GM18870 (cell line): ENCODE data around the gene AKIP1.
"Not testable (repeated sequence)": the region's sequence is repeated elsewhere in the genome, so short reads cannot be mapped to it uniquely, and the experiment has no call there.

Source experiments
- ATAC-seq: cut with Tn5 transposase; IDR thresholded peaks from one replicate; pipeline ENCODE4 v1.9.1; 2021; ENCODE audit warnings: moderate library complexity; ENCODE audit not compliant: unreplicated experiment

Gene AKIP1

DNA sequence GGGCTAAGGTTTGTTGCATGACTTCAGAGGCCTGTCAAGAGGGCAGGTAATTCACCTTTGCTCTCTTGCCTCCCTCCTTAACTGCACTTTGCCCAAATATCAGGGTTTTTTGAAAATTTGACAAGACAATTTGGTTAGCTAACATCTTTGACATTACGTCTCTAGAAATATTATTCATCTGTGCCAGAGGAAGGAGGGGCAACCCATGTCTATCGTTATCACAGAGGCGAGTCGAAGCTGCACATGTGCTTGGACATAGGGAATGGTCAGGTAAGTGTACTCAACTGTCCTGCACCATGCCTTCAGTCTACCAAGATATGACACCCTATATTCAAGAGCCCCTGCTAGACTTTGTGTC is 3.7 kb downstream of the AKIP1 start:
- ATAC-seq = no peak

DNA sequence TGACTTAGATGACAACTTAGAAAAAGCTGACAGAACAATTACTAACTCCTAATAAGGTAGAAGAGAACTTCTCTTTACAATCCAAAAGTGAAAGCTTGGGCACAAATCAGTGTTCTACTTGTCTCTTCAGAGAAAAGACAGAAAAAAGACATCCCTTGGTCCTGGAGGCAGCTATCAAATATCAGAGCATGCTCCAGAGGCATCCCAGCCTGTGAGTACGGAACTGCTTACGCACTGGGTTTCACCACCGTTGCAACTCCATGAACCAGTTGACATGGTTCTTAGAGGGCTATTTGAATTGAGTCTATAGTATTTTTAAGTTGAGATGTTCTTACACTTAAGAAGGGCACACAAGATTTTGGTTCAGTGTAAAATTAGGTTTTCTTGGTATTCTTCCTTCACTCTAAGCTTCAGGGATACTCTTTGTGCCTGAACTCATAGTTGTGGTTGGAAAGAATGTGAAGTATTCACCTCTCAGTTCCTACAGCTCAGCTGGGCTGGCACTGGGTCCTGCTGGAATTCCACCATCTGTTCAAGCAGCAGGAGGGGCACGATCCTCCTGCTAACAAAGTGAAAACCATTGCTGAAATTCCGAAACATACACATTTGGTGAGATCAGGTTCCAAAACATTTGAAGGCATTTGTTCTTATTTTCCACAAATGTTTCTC is 6.3 kb downstream of the AKIP1 start:
- ATAC-seq = no peak

DNA sequence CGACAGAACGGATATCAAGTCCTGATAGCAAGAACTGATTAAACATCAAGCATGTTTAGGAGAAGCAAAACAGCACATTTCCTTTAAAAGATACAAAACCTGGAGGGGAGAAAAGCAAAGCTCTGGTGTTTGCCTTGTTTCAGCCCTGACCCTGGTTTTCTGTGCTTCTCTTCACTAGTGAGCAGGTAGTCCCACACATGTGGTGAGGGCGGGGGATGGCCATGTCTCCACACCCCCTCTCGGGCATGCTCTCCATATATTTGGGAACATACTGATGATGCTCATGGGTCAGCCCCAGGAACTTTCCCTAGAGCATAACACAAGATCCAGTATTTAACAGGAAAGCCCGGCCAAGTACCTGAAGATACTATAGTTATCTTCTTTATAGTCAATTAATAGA is 11.7 kb downstream of the AKIP1 start:
- no peak for ATAC-seq

DNA sequence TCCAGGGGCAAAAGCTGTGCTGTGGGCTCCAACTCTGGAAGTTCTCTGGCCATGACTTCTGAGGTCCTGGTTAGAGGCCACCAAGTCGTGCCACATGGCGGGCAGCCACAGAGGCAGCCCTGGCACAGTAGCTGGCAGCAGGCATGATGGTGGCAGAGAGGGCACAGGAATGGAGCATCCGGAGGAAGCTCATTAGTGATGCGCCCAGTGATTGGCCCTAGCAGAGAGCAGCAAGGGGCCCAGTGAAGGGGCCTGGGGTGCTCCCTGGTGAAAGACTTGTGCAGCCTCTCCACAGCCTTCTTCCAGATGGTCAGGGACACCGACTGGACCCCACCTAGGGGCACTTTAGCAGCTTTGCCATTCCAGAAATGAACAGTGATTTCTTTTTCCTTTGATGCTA is 14.7 kb downstream of the AKIP1 start:
- ATAC-seq = no peak

DNA sequence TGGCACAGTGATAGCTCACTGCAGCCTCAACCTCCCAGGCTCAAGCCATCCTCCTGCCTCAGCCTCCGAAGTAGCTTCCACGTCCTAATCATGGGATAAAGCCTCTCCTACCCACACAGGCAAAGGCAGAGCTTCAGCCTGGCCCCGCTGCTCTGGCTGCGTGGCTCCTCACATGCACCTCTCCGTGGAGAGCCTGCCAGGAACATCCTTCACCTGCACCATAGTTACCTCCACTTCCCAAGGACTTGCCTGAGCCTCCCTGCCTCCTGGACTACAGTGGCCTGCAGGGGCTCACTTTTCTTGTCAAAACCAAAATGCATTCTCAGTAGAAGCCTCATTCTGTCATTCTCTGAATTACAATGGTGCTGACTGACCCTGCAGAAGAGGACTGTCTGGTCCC is 15.2 kb downstream of the AKIP1 start:
- ATAC-seq = no peak

DNA sequence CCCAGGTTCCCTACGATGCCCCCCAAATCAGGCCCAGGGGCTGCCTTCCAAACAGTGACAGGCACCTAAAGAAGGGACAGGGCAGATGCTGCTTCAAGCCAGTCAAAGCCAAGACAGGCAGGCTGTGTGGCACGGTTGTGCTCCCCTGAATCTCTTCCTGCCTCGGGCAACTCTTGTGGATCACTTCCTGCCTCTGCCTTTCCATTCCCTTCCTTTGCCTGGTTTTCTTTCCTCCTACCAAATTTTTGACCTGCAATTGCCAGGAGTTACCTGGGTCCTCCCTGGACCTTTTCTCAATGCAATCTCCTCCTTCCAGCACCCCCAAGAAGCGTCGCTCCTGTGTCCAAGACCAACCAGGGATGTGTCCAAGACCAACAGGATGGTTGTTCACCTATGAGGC is 16.2 kb downstream of the AKIP1 start:
- ATAC-seq = no peak

DNA sequence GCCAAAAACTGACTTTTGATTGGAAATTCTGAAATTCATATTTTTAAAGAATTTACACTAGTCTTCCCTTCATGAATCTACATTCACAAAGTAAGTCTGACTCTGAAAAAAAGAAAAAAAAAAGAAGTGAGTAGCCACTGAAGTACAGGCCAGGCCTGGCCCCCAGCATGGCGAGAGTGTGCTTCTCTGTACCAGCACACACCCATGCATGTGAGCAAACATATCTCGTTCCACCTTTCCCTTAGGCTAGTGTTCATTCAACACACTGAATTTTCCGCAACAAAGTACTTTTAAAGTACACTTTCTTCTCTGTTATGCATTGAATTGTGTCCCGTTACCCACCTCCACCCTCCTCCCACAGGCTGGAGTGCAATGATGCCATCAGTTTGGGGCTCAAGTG is 17.2 kb downstream of the AKIP1 start:
- no peak for ATAC-seq

DNA sequence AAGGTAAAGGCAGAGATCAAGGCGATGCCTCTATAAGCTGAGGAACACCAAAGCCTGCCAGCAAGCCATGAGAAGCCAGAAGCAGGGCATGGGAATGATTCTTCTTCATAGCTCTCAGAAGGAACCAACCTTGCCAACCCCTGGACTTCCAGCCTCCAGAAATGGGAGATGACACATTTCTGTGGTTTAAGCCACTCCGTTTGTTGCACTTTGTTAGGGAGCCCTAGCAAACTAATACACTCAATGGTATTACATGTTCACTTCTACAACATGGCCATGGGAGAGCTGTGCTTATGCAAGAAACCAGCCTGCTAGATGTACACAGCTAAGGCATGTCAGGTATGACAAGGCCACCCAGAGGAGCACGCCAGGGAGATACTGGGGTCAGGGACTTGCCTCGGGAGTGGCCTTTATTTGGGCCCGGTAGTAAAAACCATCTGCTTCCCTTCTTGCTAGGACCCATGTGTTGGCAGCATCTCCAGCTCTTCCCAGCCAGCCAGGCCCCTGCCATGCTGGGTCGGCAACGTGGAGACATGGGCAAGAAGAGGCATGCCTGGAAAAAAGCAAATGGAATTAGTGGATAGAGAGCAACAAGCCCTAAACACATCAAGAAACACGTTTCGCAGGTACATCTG is 18.1 kb downstream of the AKIP1 start:
- no peak for ATAC-seq

DNA sequence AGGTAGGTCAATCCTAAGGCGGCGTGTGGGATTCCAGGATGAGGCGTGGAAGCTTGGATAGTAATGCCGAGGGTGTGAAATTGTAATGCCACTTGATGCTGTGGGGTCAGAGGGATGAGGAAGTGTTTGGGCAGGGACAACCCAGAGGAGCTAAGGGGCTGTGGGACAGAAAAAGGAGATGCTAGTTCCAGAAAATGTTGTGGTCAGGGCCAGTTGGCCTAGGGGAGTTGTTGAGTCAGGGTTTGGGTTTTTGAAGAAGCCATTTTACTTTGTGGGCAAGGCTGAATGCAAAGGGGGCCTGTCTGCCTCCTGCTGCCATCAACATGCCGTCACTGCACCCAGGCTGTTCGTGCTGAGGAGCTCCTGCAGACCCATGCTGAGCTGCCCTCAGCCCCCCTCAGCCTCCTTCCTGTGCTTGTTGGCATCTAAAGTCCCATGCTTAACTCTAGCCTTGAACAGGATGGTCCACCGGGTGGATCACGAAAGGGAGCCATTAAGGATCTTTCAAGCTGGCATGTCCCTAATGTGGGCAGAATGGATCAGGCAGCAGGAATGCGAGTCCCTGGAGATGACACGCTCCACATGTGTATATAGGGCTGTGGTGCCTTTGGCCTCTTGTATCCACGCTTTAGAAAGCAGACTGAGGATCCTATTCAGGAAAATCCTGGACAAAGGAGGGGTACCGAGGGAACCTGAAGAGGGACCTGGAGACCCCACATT is 19.6 kb downstream of the AKIP1 start:
- no peak for ATAC-seq

DNA sequence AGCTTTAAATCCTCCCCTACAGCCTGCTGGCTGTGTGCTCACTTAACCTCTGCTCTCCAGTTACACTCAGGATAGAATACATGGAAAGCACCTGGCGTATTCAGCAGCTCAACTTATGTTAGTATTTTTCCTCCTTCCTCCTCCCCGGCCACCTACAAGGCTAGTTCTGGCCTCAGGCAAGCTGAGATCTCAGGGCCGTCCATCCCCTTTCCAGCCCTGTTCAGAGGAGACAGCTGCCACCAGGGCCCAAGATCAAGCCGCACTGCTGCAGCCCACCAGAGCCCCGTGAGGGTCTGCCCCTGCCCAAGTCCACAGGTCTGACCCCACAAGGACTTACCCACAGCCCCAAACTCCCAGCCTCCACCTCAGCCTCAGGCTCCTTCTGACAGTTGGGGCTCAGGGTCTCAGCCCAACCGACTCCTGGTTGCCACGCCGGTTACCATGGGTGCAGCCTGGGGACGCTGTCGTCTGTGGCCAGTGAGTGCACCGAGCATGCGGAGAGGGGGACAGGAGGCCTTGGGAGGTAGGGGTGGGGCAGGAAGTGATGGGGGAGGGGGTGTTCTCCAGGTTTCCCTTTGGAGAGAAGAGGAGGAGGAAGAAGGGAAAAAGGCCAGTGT is 21.7 kb downstream of the AKIP1 start, which contains the start of gene C11orf16:
TSS of gene C11orf16 (minus strand) at position 384 of the 617 bp plus-strand sequence. CDS start 639 bp downstream, outside the sequence.
- ATAC-seq = no peak

DNA sequence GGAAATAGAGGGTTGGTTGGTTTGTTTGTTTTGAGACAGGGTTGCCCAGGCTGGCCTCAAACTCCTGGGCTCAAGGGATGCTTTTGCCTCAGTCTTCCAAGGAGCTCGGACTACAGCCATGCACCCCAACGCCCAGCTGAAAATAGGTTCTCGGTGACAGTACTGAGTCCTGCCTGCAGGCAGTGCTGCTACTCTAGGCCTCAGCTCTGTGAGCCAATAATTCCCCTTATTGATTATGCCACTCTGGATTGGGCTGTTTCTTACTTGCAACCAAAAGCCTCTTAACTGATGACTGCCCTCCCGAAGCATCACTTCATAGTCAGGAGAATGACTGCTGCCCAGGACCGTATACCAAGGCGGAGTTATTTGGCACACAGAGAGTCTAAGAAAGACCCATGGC is 22.9 kb downstream of the AKIP1 start:
- ATAC-seq = no peak

DNA sequence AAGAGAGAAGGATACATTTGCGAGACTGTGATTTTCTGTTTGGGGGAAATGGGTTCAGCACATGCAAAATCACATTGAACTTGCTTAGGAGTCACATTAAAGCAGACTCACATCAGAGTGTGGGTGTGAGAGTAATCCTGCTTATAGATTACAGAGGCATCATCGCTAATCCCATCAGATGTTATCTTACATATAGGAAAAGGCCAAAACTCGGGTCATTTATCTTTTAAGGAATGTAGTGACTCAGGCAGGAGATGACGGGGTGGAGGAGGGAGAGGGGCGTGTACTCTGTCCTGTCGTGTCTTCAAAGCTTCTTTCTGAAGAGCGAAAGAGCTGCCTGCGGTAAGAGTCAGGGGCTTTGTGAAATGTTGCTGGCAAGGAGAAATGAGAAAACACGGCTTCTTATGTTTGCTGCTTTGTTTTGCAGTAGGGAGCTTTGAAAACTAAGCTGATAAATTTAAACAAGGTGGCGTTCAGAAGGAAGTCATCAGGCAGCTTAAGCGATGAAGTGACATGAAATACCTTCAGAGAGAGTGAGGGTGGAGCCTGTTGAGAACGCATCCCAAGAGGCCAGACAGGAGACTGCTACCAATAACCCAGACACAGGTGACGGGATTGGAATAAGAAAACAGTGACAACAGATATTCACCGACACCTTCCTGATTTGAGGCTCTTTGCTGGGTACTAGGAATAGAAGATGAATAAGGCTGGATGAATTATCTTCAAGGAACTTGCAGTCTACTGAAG is 23.9 kb downstream of the AKIP1 start:
- no peak for ATAC-seq

DNA sequence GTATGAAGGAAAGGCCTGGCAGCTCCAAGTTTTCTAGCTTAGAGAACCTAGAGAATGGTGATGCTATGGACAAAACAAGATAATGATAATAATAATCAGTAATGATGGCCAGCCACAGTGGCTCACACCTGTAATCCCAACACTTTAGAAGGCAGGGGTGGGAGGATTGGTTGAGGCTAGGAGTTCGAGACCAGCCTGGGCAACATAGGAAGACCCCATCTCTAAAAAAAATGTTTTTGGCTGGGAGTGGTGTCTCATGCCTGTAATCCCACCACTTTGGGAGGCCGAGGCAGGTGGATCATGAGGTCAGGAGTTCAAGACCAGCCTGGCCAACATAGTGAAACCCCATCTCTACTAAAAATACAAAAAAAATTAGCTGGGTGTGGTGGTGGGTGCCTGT is 24.8 kb downstream of the AKIP1 start:
- not testable (repeated sequence) for ATAC-seq

DNA sequence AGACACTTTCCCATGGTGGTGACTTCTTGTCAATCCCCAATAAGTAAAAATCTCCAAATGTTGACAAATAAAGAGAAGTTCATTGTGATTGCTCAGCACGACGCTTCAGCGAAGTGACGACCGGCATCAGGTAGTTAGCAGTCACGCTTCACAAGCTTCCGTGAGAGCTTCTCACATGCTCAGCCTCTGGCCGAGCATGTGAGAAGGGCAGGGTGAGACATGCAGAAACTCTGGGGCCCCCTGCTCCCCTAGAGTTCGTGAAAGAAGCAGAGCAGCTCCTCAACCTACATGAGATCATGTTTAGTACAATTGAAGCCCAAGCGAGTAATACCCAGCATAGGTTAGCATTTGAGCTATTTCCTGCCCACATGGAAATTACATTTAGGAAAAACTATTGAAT is 26.2 kb downstream of the AKIP1 start:
- ATAC-seq = no peak

DNA sequence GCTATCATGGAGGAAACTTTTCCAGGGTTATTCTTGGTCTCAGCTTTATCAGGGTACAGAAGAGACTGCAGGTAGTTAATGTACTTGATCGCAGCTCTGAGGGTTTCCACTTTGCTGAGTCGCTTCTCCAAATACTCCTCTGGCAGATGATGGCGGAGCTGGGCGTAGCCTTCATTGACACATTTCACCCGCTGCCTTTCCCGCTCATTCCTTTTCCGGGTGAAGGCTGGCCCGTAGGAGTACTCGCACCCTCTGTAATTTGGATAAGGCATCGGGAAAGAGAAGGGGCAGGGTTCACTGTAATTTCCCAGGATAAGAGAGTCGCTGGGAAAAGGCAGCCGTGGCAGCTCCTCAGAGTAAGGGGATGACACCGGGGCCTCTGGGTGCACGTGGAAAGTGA is 26.7 kb downstream of the AKIP1 start:
- ATAC-seq = no peak

DNA sequence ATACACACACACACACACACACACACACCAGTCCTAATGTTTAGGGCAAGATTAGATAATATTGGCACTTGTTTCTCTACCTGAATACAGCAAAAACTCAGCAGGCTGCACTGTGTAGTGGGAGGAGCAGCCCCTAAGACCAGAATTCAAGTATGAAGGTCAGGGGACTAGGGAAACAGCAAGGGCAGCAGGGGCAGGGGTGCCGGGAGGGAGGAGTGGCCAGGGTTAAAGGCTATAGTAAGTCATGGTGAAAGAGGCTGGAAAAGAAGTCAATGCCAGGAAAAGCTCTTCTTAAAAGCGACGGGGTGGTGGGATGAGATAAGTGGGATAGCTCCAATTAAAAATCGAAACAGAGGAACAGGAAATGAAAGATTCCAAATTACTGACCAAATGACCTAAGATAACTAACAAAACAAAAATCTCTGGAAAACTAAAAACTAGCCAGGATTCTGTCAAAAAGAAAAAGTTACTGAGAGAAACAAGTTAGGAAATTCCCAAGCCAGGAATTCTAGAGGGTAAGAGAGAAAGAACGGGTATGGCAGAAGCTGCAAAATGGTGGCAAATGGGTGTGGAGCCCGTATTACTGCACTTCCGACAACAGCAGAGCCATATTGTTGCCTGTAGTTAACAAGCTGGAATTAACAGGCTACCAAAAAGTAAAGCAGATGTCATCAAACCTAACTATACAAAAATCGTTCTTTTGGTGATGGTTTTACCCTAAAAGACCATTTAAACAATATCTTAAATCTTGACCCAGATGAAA is 30.5 kb downstream of the AKIP1 start:
- no peak for ATAC-seq

DNA sequence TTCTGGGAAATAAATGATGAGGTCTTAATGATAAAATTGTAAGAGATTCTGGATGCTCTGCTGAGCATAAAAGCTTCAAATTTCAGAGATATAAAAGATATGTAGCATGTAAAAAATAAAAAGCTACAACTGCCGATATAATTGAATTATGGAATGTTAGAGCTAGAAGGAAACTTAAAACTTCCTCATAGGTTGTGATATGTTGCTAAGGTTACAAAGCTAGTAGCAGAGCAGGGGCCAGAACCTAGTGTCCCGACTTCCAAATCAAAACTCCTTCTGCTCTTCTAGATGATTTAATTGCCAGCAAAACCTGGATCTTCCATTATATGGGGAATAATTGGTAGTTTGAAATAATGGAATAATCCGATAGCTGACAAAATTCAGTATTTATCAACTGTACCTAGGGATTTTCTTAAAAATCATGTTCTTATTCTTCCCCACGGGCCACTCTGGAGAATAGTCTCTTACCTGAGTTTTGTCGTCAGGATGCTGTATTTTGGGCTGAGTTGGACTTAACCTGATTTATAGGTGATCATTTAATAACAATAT is 31.6 kb downstream of the AKIP1 start, which contains the start of gene ASCL3:
TSS of gene ASCL3 (minus strand) at position 499 of the 549 bp plus-strand sequence. CDS start 4,855 bp downstream, outside the sequence.
- ATAC-seq = no peak

DNA sequence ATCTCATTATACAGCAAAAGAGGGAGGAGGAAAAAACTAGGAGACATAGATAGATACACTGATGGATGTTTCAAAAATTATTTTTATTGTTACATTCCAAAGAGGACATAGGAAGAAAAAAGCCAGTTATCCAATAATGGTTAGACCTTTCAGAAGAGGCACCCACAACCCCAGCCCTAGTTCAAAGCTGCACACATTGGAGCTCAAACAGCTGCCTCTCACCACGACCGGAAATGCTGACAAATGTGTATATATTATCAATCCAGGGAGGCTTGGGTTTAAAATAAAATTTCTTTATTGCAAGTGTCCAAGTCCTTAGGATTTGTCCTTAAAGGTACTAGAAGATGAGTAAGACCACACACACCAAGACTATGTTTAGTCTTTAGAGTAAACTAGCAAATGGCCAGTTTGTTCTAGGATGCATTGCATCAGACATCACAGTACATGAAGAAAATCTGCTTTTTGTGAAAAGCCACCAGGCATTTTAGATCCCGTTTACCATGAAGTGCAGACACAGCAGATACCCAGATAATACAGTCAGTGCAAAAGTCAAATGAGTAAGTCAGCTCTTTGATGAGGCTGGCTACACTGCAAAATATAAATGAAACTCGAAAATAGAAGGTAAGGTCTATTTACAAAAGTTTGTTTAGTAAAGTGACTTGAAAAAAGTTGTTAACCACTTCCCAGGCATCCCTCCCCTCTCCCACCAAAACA is 36.4 kb downstream of the AKIP1 start:
- no peak for ATAC-seq

DNA sequence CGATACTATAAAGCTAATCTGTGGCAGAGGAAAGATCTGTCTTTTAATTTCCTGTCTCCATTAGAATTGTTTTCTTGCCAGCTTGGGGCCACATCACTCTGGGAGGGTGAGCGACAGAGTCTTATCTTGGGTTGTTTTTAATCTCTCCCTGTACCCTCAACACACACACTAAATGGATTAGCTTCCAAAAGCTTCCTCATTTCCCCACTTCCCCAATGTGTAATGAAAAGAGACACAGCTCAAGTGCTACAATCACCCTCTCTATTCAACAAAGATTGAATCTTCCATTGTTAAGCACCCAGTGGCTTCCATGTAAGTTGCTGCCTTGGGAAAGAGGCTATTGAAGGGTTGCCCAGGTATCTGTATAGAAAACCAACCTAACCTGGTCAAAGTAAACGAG is 37.9 kb downstream of the AKIP1 start:
- no peak for ATAC-seq
